ENCODE measurements around the gene GALNT18.
A peak's percentile ranks its signal among the peaks of the same experiment; 100 is the strongest.
"Not testable (repeated sequence)": the region's sequence is repeated elsewhere in the genome, so short reads cannot be mapped to it uniquely, and the experiment has no call there.

Gene GALNT18

GRCh38 chr11:11458485-11458884, 163.3 kb downstream of the GALNT18 start:
- in situ Hi-C loops (cut with HindIII; ENCODE audit: low pct_ligation_motif_present, low pct_unique_long_range_greater_than_20kb, low sequenced_read_pairs) = no loop called here

GRCh38 chr11:11458001-11458400, 163.8 kb downstream of the GALNT18 start:
- in situ Hi-C loops (cut with HindIII; ENCODE audit: low pct_ligation_motif_present, low pct_unique_long_range_greater_than_20kb, low sequenced_read_pairs) = no loop called here

More at GRCh38 chr11:11458485-11458884, 163.3 kb downstream of the GALNT18 start:
- DNase-seq = no peak

GRCh38 chr11:11456866-11457265, 164.9 kb downstream of the GALNT18 start:
- in situ Hi-C loops (cut with HindIII; ENCODE audit: low pct_ligation_motif_present, low pct_unique_long_range_greater_than_20kb, low sequenced_read_pairs) = no loop called here
- no peak for DNase-seq

More at GRCh38 chr11:11458001-11458400, 163.8 kb downstream of the GALNT18 start:
- no peak for DNase-seq

GRCh38 chr11:11454671-11455223, 167.1 kb downstream of the GALNT18 start:
- no peak for DNase-seq
- in situ Hi-C loops (cut with HindIII; ENCODE audit: low pct_ligation_motif_present, low pct_unique_long_range_greater_than_20kb, low sequenced_read_pairs) = no loop called here

- DNase-seq = peak; percentile 92
- in situ Hi-C loops (cut with HindIII; ENCODE audit: low pct_ligation_motif_present, low pct_unique_long_range_greater_than_20kb, low sequenced_read_pairs) = no loop called here
Observed at GRCh38 chr11:11451501-11452005, 170.3 kb downstream of the GALNT18 start.

- in situ Hi-C loops (cut with HindIII; ENCODE audit: low pct_ligation_motif_present, low pct_unique_long_range_greater_than_20kb, low sequenced_read_pairs) = no loop called here
- peak; percentile 57 for DNase-seq
Observed at GRCh38 chr11:11450744-11451362, 171.0 kb downstream of the GALNT18 start.

GRCh38 chr11:11449327-11449726, 172.5 kb downstream of the GALNT18 start:
- in situ Hi-C loops (cut with HindIII; ENCODE audit: low pct_ligation_motif_present, low pct_unique_long_range_greater_than_20kb, low sequenced_read_pairs) = no loop called here
- no peak for DNase-seq

- in situ Hi-C loops (cut with HindIII; ENCODE audit: low pct_ligation_motif_present, low pct_unique_long_range_greater_than_20kb, low sequenced_read_pairs) = no loop called here
- DNase-seq = no peak
Observed at GRCh38 chr11:11448626-11449025, 173.2 kb downstream of the GALNT18 start.

- DNase-seq; in situ Hi-C loops (cut with HindIII; ENCODE audit: low pct_ligation_motif_present, low pct_unique_long_range_greater_than_20kb, low sequenced_read_pairs): not testable (repeated sequence)
Observed at GRCh38 chr11:11447601-11448000, 174.2 kb downstream of the GALNT18 start.

GRCh38 chr11:11446967-11447366, 174.8 kb downstream of the GALNT18 start:
- no peak for DNase-seq
- in situ Hi-C loops (cut with HindIII; ENCODE audit: low pct_ligation_motif_present, low pct_unique_long_range_greater_than_20kb, low sequenced_read_pairs) = no loop called here

GRCh38 chr11:11446564-11446963, 175.2 kb downstream of the GALNT18 start:
- DNase-seq = no peak
- in situ Hi-C loops (cut with HindIII; ENCODE audit: low pct_ligation_motif_present, low pct_unique_long_range_greater_than_20kb, low sequenced_read_pairs) = no loop called here

GRCh38 chr11:11445441-11446185, 176.2 kb downstream of the GALNT18 start:
- in situ Hi-C loops (cut with HindIII; ENCODE audit: low pct_ligation_motif_present, low pct_unique_long_range_greater_than_20kb, low sequenced_read_pairs) = no loop called here
- DNase-seq = no peak

GRCh38 chr11:11444804-11445131, 177.0 kb downstream of the GALNT18 start:
- DNase-seq = no peak
- in situ Hi-C loops (cut with HindIII; ENCODE audit: low pct_ligation_motif_present, low pct_unique_long_range_greater_than_20kb, low sequenced_read_pairs) = no loop called here

- in situ Hi-C loops (cut with HindIII; ENCODE audit: low pct_ligation_motif_present, low pct_unique_long_range_greater_than_20kb, low sequenced_read_pairs) = no loop called here
Observed at GRCh38 chr11:11444027-11444803, 177.6 kb downstream of the GALNT18 start.

GRCh38 chr11:11442791-11443190, 179.0 kb downstream of the GALNT18 start:
- in situ Hi-C loops (cut with HindIII; ENCODE audit: low pct_ligation_motif_present, low pct_unique_long_range_greater_than_20kb, low sequenced_read_pairs) = no loop called here
- no peak for DNase-seq

More at GRCh38 chr11:11444027-11444803, 177.6 kb downstream of the GALNT18 start:
- no peak for DNase-seq

- in situ Hi-C loops (cut with HindIII; ENCODE audit: low pct_ligation_motif_present, low pct_unique_long_range_greater_than_20kb, low sequenced_read_pairs) = no loop called here
Observed at GRCh38 chr11:11441516-11441915, 180.3 kb downstream of the GALNT18 start.

GRCh38 chr11:11441091-11441490, 180.7 kb downstream of the GALNT18 start:
- in situ Hi-C loops (cut with HindIII; ENCODE audit: low pct_ligation_motif_present, low pct_unique_long_range_greater_than_20kb, low sequenced_read_pairs) = no loop called here
- DNase-seq = no peak

More at GRCh38 chr11:11441516-11441915, 180.3 kb downstream of the GALNT18 start:
- DNase-seq = no peak

GRCh38 chr11:11440144-11440543, 181.7 kb downstream of the GALNT18 start:
- DNase-seq = no peak
- in situ Hi-C loops (cut with HindIII; ENCODE audit: low pct_ligation_motif_present, low pct_unique_long_range_greater_than_20kb, low sequenced_read_pairs) = no loop called here

- in situ Hi-C loops (cut with HindIII; ENCODE audit: low pct_ligation_motif_present, low pct_unique_long_range_greater_than_20kb, low sequenced_read_pairs) = no loop called here
Observed at GRCh38 chr11:11439591-11439990, 182.2 kb downstream of the GALNT18 start.

More at GRCh38 chr11:11439591-11439990, 182.2 kb downstream of the GALNT18 start:
- peak; percentile 10 for DNase-seq
